GM18909 (cell line): ENCODE results near the gene GTF2F2.
A peak's percentile ranks its signal among the peaks of the same experiment; 100 is the strongest.
"Not testable (repeated sequence)": the region's sequence is repeated elsewhere in the genome, so short reads cannot be mapped to it uniquely, and the experiment has no call there.

Source experiments
- ATAC-seq: cut with Tn5 transposase; IDR thresholded peaks from one replicate; pipeline ENCODE4 v1.9.1; 2021; ENCODE audit warnings: mild to moderate bottlenecking; ENCODE audit not compliant: unreplicated experiment, poor library complexity

The GTF2F2 gene

GRCh38 chr13:45242524-45242923 is 122.2 kb downstream of the GTF2F2 start:
- ATAC-seq: no peak

GRCh38 chr13:45243077-45243476 is 122.8 kb downstream of the GTF2F2 start:
- no peak for ATAC-seq

- ATAC-seq: not testable (repeated sequence)
These were observed 124.4 kb downstream of the GTF2F2 start for GRCh38 chr13:45244736-45245135.

GRCh38 chr13:45249662-45250061 is 129.4 kb downstream of the GTF2F2 start:
- no peak for ATAC-seq

- ATAC-seq: no peak
These were observed 134.1 kb downstream of the GTF2F2 start for GRCh38 chr13:45254396-45254795.

GRCh38 chr13:45255247-45255987 is 135.1 kb downstream of the GTF2F2 start:
- ATAC-seq: no peak

GRCh38 chr13:45256254-45256653 is 135.9 kb downstream of the GTF2F2 start:
- ATAC-seq: no peak

- ATAC-seq: no peak
These were observed 137.5 kb downstream of the GTF2F2 start for GRCh38 chr13:45257638-45258333.

- ATAC-seq: no peak
These were observed 138.0 kb downstream of the GTF2F2 start for GRCh38 chr13:45258334-45258675.

GRCh38 chr13:45267215-45267614 is 146.9 kb downstream of the GTF2F2 start:
- ATAC-seq: no peak

GRCh38 chr13:45269204-45269603 is 148.9 kb downstream of the GTF2F2 start:
- ATAC-seq: no peak

GRCh38 chr13:45276913-45277312 is 156.6 kb downstream of the GTF2F2 start:
- ATAC-seq: no peak

GRCh38 chr13:45278096-45278645 is 157.9 kb downstream of the GTF2F2 start:
- no peak for ATAC-seq

GRCh38 chr13:45280011-45280410 is 159.7 kb downstream of the GTF2F2 start:
- ATAC-seq: no peak

- ATAC-seq: peak; percentile 62
These were observed 160.7 kb downstream of the GTF2F2 start for GRCh38 chr13:45280751-45281634.

GRCh38 chr13:45282994-45283393 is 162.7 kb downstream of the GTF2F2 start:
- no peak for ATAC-seq

GRCh38 chr13:45289936-45290563 is 169.7 kb downstream of the GTF2F2 start:
- no peak for ATAC-seq

GRCh38 chr13:45292176-45292575 is 171.9 kb downstream of the GTF2F2 start:
- no peak for ATAC-seq

GRCh38 chr13:45295536-45295935 is 175.2 kb downstream of the GTF2F2 start:
- ATAC-seq: no peak

- ATAC-seq: no peak
These were observed 175.9 kb downstream of the GTF2F2 start for GRCh38 chr13:45296259-45296658.
